ENCODE measurements around the gene FAF1. TPM values are rescaled to one million over a fixed set of nuclear protein-coding genes. Genes with fewer than 3 reads are reported as not detected.

Gene FAF1
- total and polyA plus RNA-seq, 8 donors = 20.1 to 144 (median 27.4) TPM

- intact Hi-C loops (cut with DNase I; ENCODE audit: low total_unique reads) = no loop called here
- no peaks in the 10 kb centered on the region for H3K4me1 ChIP-seq
- WGBS, 5 donors = 88 to 90% (median 89%) methylated on average over 7 of the region's 7 CpGs
- no peaks in the 10 kb centered on the region for H3K27me3 ChIP-seq
- H3K9me3 ChIP-seq = no peaks in the 10 kb centered on the region
- peaks cover 0 to 21% (median 10%) of the 10 kb centered on the region in 4 donors for H3K36me3 ChIP-seq
- no peak overlapping the region for H3K4me3 ChIP-seq
- no peak for DNase-seq
- no peak overlapping the region for H3K27ac ChIP-seq
- TF ChIP-seq CTCF (IDR thresholded peaks at IDR 0.05) (no peak), POLR2A (IDR thresholded peaks at IDR 0.05) (no peak), EP300 (IDR thresholded peaks at IDR 0.05) (no peak), POLR2AphosphoS5 (IDR thresholded peaks at IDR 0.05) (no peak)
These were observed 506.8 kb downstream of the FAF1 start for GRCh38 chr1:50453266-50453665.

- 93 to 97% (median 94%) methylated on average over 1 of the region's 1 CpG for WGBS, 5 donors
- DNase-seq = no peak
- Histone ChIP-seq H3K4me1 (no peaks in the 10 kb centered on the region), H3K9me3 (no peaks in the 10 kb centered on the region), H3K4me3 (no peak overlapping the region), H3K27ac (no peak overlapping the region), H3K27me3 (no peaks in the 10 kb centered on the region), H3K36me3 (peaks cover 0 to 21% (median 10%) of the 10 kb centered on the region in 4 donors)
- intact Hi-C loops (cut with DNase I; ENCODE audit: low total_unique reads) = no loop called here
- TF ChIP-seq POLR2A (IDR thresholded peaks at IDR 0.05) (no peak), CTCF (IDR thresholded peaks at IDR 0.05) (no peak), EP300 (IDR thresholded peaks at IDR 0.05) (no peak), POLR2AphosphoS5 (IDR thresholded peaks at IDR 0.05) (no peak)
These were observed 507.4 kb downstream of the FAF1 start for GRCh38 chr1:50452700-50453099.

- intact Hi-C loops (cut with DNase I; ENCODE audit: low total_unique reads) = no loop called here
- Histone ChIP-seq H3K4me1 (no peaks in the 10 kb centered on the region), H3K9me3 (no peaks in the 10 kb centered on the region), H3K27ac (no peak overlapping the region), H3K4me3 (no peak overlapping the region), H3K36me3 (peaks cover 0 to 21% (median 10%) of the 10 kb centered on the region in 4 donors), H3K27me3 (no peaks in the 10 kb centered on the region)
- 82 to 90% (median 87%) methylated on average over 4 of the region's 4 CpGs for WGBS, 5 donors
- no peak for TF ChIP-seq POLR2A (IDR thresholded peaks at IDR 0.05)
- TF ChIP-seq CTCF (IDR thresholded peaks at IDR 0.05) = no peak
- no peak for TF ChIP-seq POLR2AphosphoS5 (IDR thresholded peaks at IDR 0.05)
- TF ChIP-seq EP300 (IDR thresholded peaks at IDR 0.05) = no peak
- DNase-seq = peak in 1 of 2 donors; percentile 5
These were observed 509.0 kb downstream of the FAF1 start for GRCh38 chr1:50450861-50451653.

GRCh38 chr1:50447961-50448360 lies 512.1 kb downstream of the FAF1 start:
- no peak for DNase-seq
- intact Hi-C loops (cut with DNase I; ENCODE audit: low total_unique reads) = no loop called here
- 92 to 100% (median 98%) methylated on average over 1 of the region's 1 CpG for WGBS, 5 donors
- Histone ChIP-seq H3K4me1 (no peaks in the 10 kb centered on the region), H3K9me3 (no peaks in the 10 kb centered on the region), H3K27me3 (no peaks in the 10 kb centered on the region), H3K4me3 (no peak overlapping the region), H3K27ac (no peak overlapping the region), H3K36me3 (peaks cover 0 to 13% (median 9%) of the 10 kb centered on the region in 4 donors)
- no peak for TF ChIP-seq EP300 (IDR thresholded peaks at IDR 0.05)
- TF ChIP-seq POLR2A (IDR thresholded peaks at IDR 0.05) = no peak
- TF ChIP-seq POLR2AphosphoS5 (IDR thresholded peaks at IDR 0.05) = no peak
- TF ChIP-seq CTCF (IDR thresholded peaks at IDR 0.05) = no peak
